Kidney epithelial cell (primary cell): ENCODE data around the gene MPZL3. TPM values are rescaled to one million over a fixed set of nuclear protein-coding genes. Genes with fewer than 3 reads are reported as not detected.

ENCODE experiments used
- DNase-seq: peaks from one replicate; pipeline ENCODE4 v3.0.0-alpha.2; 2010; ENCODE audit warnings: low read depth
- H3K27me3 ChIP-seq: 2 replicates; pipeline ENCODE4 v1.6.0; 2011; ENCODE audit warnings: low read length; ENCODE audit not compliant: control insufficient read depth, insufficient read depth
- H3K36me3 ChIP-seq: 2 replicates; pipeline ENCODE4 v1.5.1; 2011; ENCODE audit warnings: low read length; ENCODE audit not compliant: control insufficient read depth, insufficient read depth
- H3K4me3 ChIP-seq: 2 replicates; pipeline ENCODE4 v1.5.1; 2011; ENCODE audit warnings: low read depth, mild to moderate bottlenecking, control low read depth, low read length
- CTCF ChIP-seq: IDR thresholded peaks from 2 replicates; pipeline ENCODE4 v1.5.1; 2011; ENCODE audit warnings: mild to moderate bottlenecking, moderate library complexity, low read length, control low read depth, inconsistent platforms; ENCODE audit not compliant: insufficient read depth, poor library complexity, severe bottlenecking
- total RNA-seq: library from RNA; depleted of rRNA; stranded (reverse); fragments of >200 nt; gene quantifications from 2 replicates; pipeline ENCODE4 v1.2.3, GENCODE V29; 2015

Gene MPZL3
- total RNA-seq, 1 donor from 2014 or later, result 9.4 TPM

- no peaks in the 10 kb centered on the region for H3K36me3 ChIP-seq
- no peak for TF ChIP-seq CTCF
- H3K27me3 ChIP-seq, result peaks cover 26% of the 10 kb centered on the region
- DNase-seq, result no peak
- H3K4me3 ChIP-seq, result no peak overlapping the region
Measured at GRCh38 chr11:118210323-118210722, 41.8 kb downstream of the MPZL3 start.

- DNase-seq, result no peak
- Histone ChIP-seq H3K36me3 (no peaks in the 10 kb centered on the region), H3K27me3 (peaks cover 20% of the 10 kb centered on the region), H3K4me3 (no peak overlapping the region)
- TF ChIP-seq CTCF, result no peak
Measured at GRCh38 chr11:118209033-118209432, 43.1 kb downstream of the MPZL3 start.

- H3K36me3 ChIP-seq, result no peaks in the 10 kb centered on the region
- H3K4me3 ChIP-seq, result no peak overlapping the region
- DNase-seq, result no peak
- H3K27me3 ChIP-seq, result peaks cover 15% of the 10 kb centered on the region
- TF ChIP-seq CTCF, result no peak
Measured at GRCh38 chr11:118207079-118207478, 45.1 kb downstream of the MPZL3 start.

- H3K27me3 ChIP-seq, result peaks cover 11% of the 10 kb centered on the region
- no peak for TF ChIP-seq CTCF
- H3K4me3 ChIP-seq, result no peak overlapping the region
- H3K36me3 ChIP-seq, result no peaks in the 10 kb centered on the region
- DNase-seq, result no peak
Measured at GRCh38 chr11:118206391-118207031, 45.7 kb downstream of the MPZL3 start.

GRCh38 chr11:118205606-118206378 lies 46.4 kb downstream of the MPZL3 start:
- Histone ChIP-seq H3K27me3 (peaks cover 11% of the 10 kb centered on the region), H3K4me3 (no peak overlapping the region), H3K36me3 (no peaks in the 10 kb centered on the region)
- no peak for TF ChIP-seq CTCF
- DNase-seq, result no peak
